Measurements from ENCODE around the gene PTPRK.

DNA sequence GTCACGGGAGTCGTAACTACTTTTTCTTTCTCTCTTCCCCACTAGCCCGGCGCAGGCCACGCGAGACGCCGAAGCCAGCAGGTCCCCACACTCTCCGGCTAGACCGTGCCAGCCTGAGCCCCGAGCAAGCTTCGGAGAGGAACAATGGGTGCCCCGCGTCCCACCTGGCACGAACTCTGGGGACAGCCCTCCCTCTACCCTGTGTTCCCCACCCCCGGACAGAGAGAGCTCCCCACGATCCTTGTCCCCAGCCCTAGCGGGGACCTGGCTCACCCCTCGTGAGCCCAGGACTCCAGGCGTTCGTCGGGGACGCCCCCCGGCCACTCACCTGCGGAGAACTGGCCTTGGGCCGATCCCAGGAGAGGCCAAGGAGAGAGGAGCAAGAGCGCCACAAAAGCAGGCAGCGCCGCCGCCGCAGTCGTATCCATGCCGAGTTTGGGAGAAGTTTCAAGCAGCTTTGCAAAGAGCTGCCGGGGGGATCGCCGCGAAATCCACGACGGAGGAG is 416 bp downstream of the PTPRK start:
- TF ChIP-seq, protein P1, sequence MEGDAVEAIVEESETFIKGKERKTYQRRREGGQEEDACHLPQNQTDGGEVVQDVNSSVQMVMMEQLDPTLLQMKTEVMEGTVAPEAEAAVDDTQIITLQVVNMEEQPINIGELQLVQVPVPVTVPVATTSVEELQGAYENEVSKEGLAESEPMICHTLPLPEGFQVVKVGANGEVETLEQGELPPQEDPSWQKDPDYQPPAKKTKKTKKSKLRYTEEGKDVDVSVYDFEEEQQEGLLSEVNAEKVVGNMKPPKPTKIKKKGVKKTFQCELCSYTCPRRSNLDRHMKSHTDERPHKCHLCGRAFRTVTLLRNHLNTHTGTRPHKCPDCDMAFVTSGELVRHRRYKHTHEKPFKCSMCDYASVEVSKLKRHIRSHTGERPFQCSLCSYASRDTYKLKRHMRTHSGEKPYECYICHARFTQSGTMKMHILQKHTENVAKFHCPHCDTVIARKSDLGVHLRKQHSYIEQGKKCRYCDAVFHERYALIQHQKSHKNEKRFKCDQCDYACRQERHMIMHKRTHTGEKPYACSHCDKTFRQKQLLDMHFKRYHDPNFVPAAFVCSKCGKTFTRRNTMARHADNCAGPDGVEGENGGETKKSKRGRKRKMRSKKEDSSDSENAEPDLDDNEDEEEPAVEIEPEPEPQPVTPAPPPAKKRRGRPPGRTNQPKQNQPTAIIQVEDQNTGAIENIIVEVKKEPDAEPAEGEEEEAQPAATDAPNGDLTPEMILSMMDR (conservative IDR thresholded peaks at IDR 0.05; ENCODE audit: low read length), result no peak
- TF ChIP-seq EZH2phosphoT487 (IDR thresholded peaks at IDR 0.05; ENCODE audit: borderline replicate concordance, low read depth, low read length), result no peak
